Naive B cell (primary cell): ENCODE measurements around the gene ACBD6. TPM values are rescaled to one million over a fixed set of nuclear protein-coding genes. Genes with fewer than 3 reads are reported as not detected.
A peak's percentile ranks its signal among the peaks of the same experiment; 100 is the strongest.

ENCODE experiments used
- ATAC-seq, 2 donors: fragments of 150-1000 bp; cut with Tn5 transposase; 2 replicates each; pipeline ENCODE4 v1.10.0; 2021; ENCODE audit warnings: low read depth in 2 of 2, mild to moderate bottlenecking in 2 of 2, moderate library complexity in 2 of 2
- DNase-seq: peaks from one replicate; pipeline ENCODE4 v3.0.0; 2022
- H3K27ac Mint-ChIP-seq, 6 donors: one replicate each; pipeline ENCODE4 v1.8.0; 2020 to 2022; ENCODE audit warnings: mild to moderate bottlenecking in 6 of 6, mixed read lengths in 6 of 6, moderate library complexity in 5 of 6, inconsistent platforms in 2 of 6
- H3K27me3 Mint-ChIP-seq, 3 donors: one replicate each; pipeline ENCODE4 v1.8.0; 2021 to 2022; ENCODE audit warnings: mixed read lengths in 3 of 3, mild to moderate bottlenecking in 1 of 3
- H3K36me3 Mint-ChIP-seq, 2 donors: one replicate each; pipeline ENCODE4 v1.8.0; 2020 to 2022; ENCODE audit warnings: mixed read lengths in 2 of 2, inconsistent platforms in 1 of 2, mild to moderate bottlenecking in 1 of 2
- H3K4me1 Mint-ChIP-seq, 3 donors: one replicate each; pipeline ENCODE4 v1.8.0; 2020 to 2022; ENCODE audit warnings: mixed read lengths in 3 of 3, inconsistent platforms in 1 of 3, mild to moderate bottlenecking in 1 of 3, moderate library complexity in 1 of 3
- H3K4me3 Mint-ChIP-seq, 8 donors: one replicate each; pipeline ENCODE4 v1.8.0; 2020 to 2022; ENCODE audit warnings: mild to moderate bottlenecking in 8 of 8, mixed read lengths in 8 of 8, moderate library complexity in 8 of 8, inconsistent platforms in 2 of 8
- H3K9me3 Mint-ChIP-seq, 7 donors: one replicate each; pipeline ENCODE4 v1.8.0; 2020 to 2022; ENCODE audit warnings: mixed read lengths in 7 of 7, mild to moderate bottlenecking in 5 of 7, inconsistent platforms in 2 of 7, moderate library complexity in 1 of 7
- polyA plus RNA-seq, 6 donors: library from polyadenylated mRNA; unstranded; fragments of 300-500 nt; fragmentation: Illumina TruSeq; gene quantifications; one replicate each; pipeline ENCODE4 v1.2.3, GENCODE V29; 2021; ENCODE audit warnings: low read depth in 6 of 6

ACBD6 gene
- polyA plus RNA-seq, 6 donors from 2014 or later: 27.8 to 41.2 (median 37.4) TPM

- ATAC-seq (no peak), DNase-seq (no peak)
- Mint-ChIP-seq H3K4me1 (no peaks in the 10 kb centered on the region), H3K27ac (peak overlapping the region in 1 of 6 donors; percentile 42), H3K36me3 (no peaks in the 10 kb centered on the region), H3K9me3 (peaks cover 0 to 2% (median 0%) of the 10 kb centered on the region in 7 donors), H3K27me3 (peaks cover 24 to 50% (median 49%) of the 10 kb centered on the region in 3 donors), H3K4me3 (no peak overlapping the region)
Observed at GRCh38 chr1:180259431-180260338, 242.7 kb downstream of the ACBD6 start.

- no peak overlapping the region for H3K27ac Mint-ChIP-seq
- no peaks in the 10 kb centered on the region for H3K4me1 Mint-ChIP-seq
- peaks cover 24 to 54% (median 49%) of the 10 kb centered on the region in 3 donors for H3K27me3 Mint-ChIP-seq
- H3K9me3 Mint-ChIP-seq: peaks cover 0 to 2% (median 0%) of the 10 kb centered on the region in 7 donors
- H3K4me3 Mint-ChIP-seq: no peak overlapping the region
- no peaks in the 10 kb centered on the region for H3K36me3 Mint-ChIP-seq
- ATAC-seq (no peak), DNase-seq (no peak)
Observed at GRCh38 chr1:180258935-180259334, 243.4 kb downstream of the ACBD6 start.

- peaks cover 26 to 59% (median 54%) of the 10 kb centered on the region in 3 donors for H3K27me3 Mint-ChIP-seq
- no peak for ATAC-seq
- no peak overlapping the region for H3K27ac Mint-ChIP-seq
- no peak for DNase-seq
- no peaks in the 10 kb centered on the region for H3K4me1 Mint-ChIP-seq
- no peaks in the 10 kb centered on the region for H3K36me3 Mint-ChIP-seq
- H3K9me3 Mint-ChIP-seq: peaks cover 0 to 2% (median 0%) of the 10 kb centered on the region in 7 donors
- no peak overlapping the region for H3K4me3 Mint-ChIP-seq
Observed at GRCh38 chr1:180258290-180258689, 244.1 kb downstream of the ACBD6 start.

- H3K4me1 Mint-ChIP-seq: no peaks in the 10 kb centered on the region
- H3K27me3 Mint-ChIP-seq: peaks cover 31 to 66% (median 59%) of the 10 kb centered on the region in 3 donors
- H3K9me3 Mint-ChIP-seq: peaks cover 0 to 2% (median 0%) of the 10 kb centered on the region in 7 donors
- H3K4me3 Mint-ChIP-seq: no peak overlapping the region
- no peak for ATAC-seq
- no peak for DNase-seq
- no peaks in the 10 kb centered on the region for H3K36me3 Mint-ChIP-seq
- no peak overlapping the region for H3K27ac Mint-ChIP-seq
Observed at GRCh38 chr1:180257486-180257885, 244.9 kb downstream of the ACBD6 start.

GRCh38 chr1:180257028-180257386, 245.4 kb downstream of the ACBD6 start:
- Mint-ChIP-seq H3K27ac (no peak overlapping the region), H3K27me3 (peaks cover 32 to 70% (median 64%) of the 10 kb centered on the region in 3 donors), H3K4me1 (no peaks in the 10 kb centered on the region), H3K36me3 (no peaks in the 10 kb centered on the region), H3K4me3 (no peak overlapping the region), H3K9me3 (peaks cover 0 to 2% (median 0%) of the 10 kb centered on the region in 7 donors)
- ATAC-seq (no peak), DNase-seq (no peak)

- peaks cover 35 to 74% (median 69%) of the 10 kb centered on the region in 3 donors for H3K27me3 Mint-ChIP-seq
Observed at GRCh38 chr1:180256341-180257027, 245.9 kb downstream of the ACBD6 start.

GRCh38 chr1:180255536-180256340, 246.6 kb downstream of the ACBD6 start:
- Mint-ChIP-seq H3K36me3 (no peaks in the 10 kb centered on the region), H3K9me3 (peaks cover 0 to 2% (median 0%) of the 10 kb centered on the region in 7 donors), H3K27ac (no peak overlapping the region), H3K4me3 (no peak overlapping the region), H3K4me1 (no peaks in the 10 kb centered on the region), H3K27me3 (peaks cover 41 to 80% (median 69%) of the 10 kb centered on the region in 3 donors)
- DNase-seq (no peak), ATAC-seq (no peak)

More at GRCh38 chr1:180256341-180257027, 245.9 kb downstream of the ACBD6 start:
- DNase-seq (no peak), ATAC-seq (no peak)
- H3K27ac Mint-ChIP-seq: peak overlapping the region in 1 of 6 donors; percentile 30
- no peak overlapping the region for H3K4me3 Mint-ChIP-seq
- H3K9me3 Mint-ChIP-seq: peaks cover 0 to 2% (median 0%) of the 10 kb centered on the region in 7 donors
- H3K36me3 Mint-ChIP-seq: no peaks in the 10 kb centered on the region
- no peaks in the 10 kb centered on the region for H3K4me1 Mint-ChIP-seq

GRCh38 chr1:180254854-180255253, 247.5 kb downstream of the ACBD6 start:
- peaks cover 41 to 82% (median 64%) of the 10 kb centered on the region in 3 donors for H3K27me3 Mint-ChIP-seq
- H3K9me3 Mint-ChIP-seq: peaks cover 0 to 2% (median 0%) of the 10 kb centered on the region in 7 donors
- DNase-seq (no peak), ATAC-seq (no peak)
- H3K4me3 Mint-ChIP-seq: no peak overlapping the region
- no peak overlapping the region for H3K27ac Mint-ChIP-seq
- no peaks in the 10 kb centered on the region for H3K36me3 Mint-ChIP-seq
- no peaks in the 10 kb centered on the region for H3K4me1 Mint-ChIP-seq

GRCh38 chr1:180254496-180254819, 247.9 kb downstream of the ACBD6 start:
- no peak overlapping the region for H3K4me3 Mint-ChIP-seq
- ATAC-seq (no peak), DNase-seq (no peak)
- H3K27ac Mint-ChIP-seq: peak overlapping the region in 1 of 6 donors; percentile 62
- H3K27me3 Mint-ChIP-seq: peaks cover 41 to 82% (median 61%) of the 10 kb centered on the region in 3 donors
- H3K9me3 Mint-ChIP-seq: peaks cover 0 to 2% (median 0%) of the 10 kb centered on the region in 7 donors
- H3K36me3 Mint-ChIP-seq: no peaks in the 10 kb centered on the region
- no peaks in the 10 kb centered on the region for H3K4me1 Mint-ChIP-seq

GRCh38 chr1:180253585-180254495, 248.5 kb downstream of the ACBD6 start:
- peaks cover 0 to 2% (median 0%) of the 10 kb centered on the region in 7 donors for H3K9me3 Mint-ChIP-seq
- H3K27ac Mint-ChIP-seq: no peak overlapping the region

GRCh38 chr1:180252638-180253536, 249.5 kb downstream of the ACBD6 start:
- Mint-ChIP-seq H3K9me3 (peaks cover 0 to 2% (median 0%) of the 10 kb centered on the region in 7 donors), H3K36me3 (no peaks in the 10 kb centered on the region), H3K27me3 (peaks cover 34 to 69% (median 50%) of the 10 kb centered on the region in 3 donors), H3K4me1 (no peaks in the 10 kb centered on the region), H3K27ac (no peak overlapping the region), H3K4me3 (no peak overlapping the region)
- ATAC-seq: peak; percentile 32 to 43
- no peak for DNase-seq

More at GRCh38 chr1:180253585-180254495, 248.5 kb downstream of the ACBD6 start:
- DNase-seq: no peak
- no peaks in the 10 kb centered on the region for H3K36me3 Mint-ChIP-seq
- no peaks in the 10 kb centered on the region for H3K4me1 Mint-ChIP-seq
- H3K4me3 Mint-ChIP-seq: no peak overlapping the region
- no peak for ATAC-seq
- peaks cover 41 to 79% (median 59%) of the 10 kb centered on the region in 3 donors for H3K27me3 Mint-ChIP-seq
